Measurements from ENCODE around the gene SPECC1.
"Not testable (repeated sequence)": the region's sequence is repeated elsewhere in the genome, so short reads cannot be mapped to it uniquely, and the experiment has no call there.

The SPECC1 gene

GRCh38 chr17:20009302-20010098, at the start of gene SPECC1:
TSS of gene SPECC1 (plus strand) at chr17:20009359. CDS start at chr17:20096652, 87,293 bp downstream.
- DNase-seq (ENCODE audit: low spot score) = peak; percentile 45

DNA sequence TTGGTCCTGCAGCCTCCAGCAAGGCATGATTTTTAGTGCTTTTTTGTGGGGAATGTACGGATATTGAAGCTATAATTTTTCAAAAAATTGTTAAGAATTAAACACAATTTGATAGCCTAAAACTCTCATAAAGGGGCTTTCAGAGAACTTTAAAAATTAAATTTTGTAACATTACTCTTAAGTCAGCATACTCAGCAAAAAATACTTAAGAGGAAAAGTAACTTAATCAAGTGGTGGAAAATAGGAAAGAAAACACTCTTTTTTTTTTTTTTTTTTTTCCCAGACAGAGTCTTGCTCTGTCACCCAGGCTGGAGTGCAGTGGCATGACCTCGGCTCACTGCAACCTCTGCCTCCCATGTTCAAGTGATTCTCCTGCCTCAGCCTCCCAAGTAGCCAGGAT, 46.2 kb upstream of the SPECC1 start:
- not testable (repeated sequence) for DNase-seq (ENCODE audit: low spot score)

DNA sequence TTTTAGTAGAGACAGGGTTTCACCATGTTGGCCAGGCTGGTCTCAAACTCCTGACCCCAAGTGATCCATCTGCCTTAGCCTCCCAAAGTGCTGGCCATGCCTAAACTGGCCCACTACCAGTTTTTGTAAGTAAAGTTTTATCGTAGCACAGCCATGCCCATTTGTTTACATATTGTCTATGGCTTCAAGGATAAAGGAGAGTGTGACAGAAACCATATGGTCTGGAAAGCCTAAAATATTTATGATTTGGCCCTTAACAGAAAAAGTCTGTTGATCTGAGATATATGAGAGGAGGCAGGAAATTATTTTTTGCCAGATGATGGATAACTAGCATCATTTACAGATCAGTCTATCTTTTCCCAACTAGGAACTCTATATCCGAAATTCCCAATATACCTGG, 36.0 kb upstream of the SPECC1 start:
- DNase-seq (ENCODE audit: low spot score) = no peak

- no peak for DNase-seq (ENCODE audit: low spot score)
These were observed 33.6 kb upstream of the SPECC1 start for GRCh38 chr17:19975601-19976000.

- DNase-seq (ENCODE audit: low spot score) = peak; percentile 88
These were observed 31.6 kb upstream of the SPECC1 start, which contains the start of gene AKAP10 for GRCh38 chr17:19977293-19978208. TSS of gene AKAP10 (minus strand) at chr17:19977828. CDS start at chr17:19977679, 149 bp downstream.

DNA sequence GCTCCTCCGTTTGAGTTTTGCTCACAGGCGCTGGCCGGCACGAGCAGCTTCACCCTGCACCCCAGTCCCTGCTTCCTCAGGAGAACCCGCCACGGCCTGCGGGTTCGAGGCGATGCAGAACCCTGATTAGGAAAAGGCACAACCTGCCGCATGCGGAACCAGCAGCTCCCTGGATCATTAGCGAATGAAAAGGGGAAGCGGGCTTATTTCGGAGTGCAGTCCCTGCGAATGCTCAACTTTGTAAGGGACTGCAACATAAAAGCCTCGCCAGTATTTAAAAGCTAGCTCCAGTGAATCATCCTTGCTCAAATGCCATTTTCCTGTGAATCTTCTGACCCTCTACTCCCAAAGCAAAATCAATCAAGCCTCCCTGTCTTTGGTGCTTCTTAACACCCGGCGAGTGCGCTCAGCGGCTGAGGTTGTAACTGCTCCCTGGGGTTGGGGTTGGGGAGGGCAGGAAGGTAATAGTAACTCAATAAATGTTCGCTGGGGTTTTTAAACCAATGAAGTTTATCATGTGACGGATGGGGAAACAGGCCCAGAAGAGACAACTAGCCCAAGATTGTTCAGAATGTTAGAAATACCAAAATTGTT, 30.9 kb upstream of the SPECC1 start:
- no peak for DNase-seq (ENCODE audit: low spot score)

DNA sequence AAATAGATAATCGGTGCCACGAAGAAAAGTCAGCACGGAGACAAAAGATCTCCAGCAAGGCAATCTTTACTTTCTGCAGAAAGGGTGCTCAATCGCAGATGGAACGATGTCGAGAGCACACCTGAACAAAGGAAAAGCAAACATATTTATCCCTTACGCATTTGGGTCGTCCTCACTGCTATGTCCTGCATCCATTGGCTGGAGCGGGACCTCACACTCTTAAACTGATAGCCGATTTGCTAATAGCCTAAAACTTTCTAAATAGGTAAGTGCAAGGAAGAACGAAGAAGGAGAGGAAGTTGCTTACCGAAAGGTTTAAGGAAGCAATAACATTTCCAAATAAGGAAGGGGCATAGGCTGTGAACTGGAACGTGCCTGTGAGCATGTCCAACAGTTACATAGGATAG, 30.4 kb upstream of the SPECC1 start:
- no peak for DNase-seq (ENCODE audit: low spot score)

DNA sequence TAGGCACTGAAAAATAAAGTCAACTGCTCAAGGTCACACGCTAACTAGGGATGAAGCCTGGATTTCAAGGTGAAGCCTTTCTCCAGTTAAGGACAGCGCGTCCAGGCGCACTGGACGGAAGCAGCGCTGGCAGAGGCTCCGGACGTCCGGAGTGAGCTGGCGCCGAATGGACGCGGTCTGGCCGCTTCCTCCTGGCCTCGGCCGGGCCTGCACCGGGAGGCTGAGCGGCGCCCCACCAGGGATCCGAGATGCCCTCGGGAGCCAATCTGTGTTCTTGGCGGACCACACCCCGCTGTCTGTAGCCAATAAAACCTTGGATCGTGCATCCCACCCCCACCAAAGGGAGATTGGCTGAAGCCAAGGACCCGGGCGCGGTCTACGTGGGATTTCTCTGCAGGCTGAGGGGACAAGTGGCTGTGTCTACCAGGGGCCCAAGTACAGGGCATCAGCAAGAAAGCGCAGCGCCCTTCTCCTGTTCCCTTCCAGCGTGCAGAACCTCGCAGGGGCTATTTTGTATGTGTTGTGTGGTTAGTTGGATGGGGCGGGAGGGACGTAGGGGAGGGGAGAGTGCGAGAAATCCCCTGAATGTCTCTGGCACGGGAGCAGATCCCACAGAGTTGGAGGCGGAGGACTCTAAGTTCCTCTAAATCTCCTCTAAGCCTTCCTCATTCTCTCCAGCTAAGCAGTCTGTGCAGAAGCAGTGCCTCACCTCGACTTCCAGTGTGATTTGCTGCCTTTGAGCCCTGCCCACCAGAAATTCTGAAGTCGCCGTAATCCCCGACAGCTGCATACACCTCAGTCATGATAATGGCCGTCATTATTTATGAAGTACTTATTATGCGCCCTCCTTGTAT, 29.0 kb upstream of the SPECC1 start:
- DNase-seq (ENCODE audit: low spot score) = peak; percentile 57

GRCh38 chr17:19986941-19987861, 22.0 kb upstream of the SPECC1 start:
- no peak for DNase-seq (ENCODE audit: low spot score)

DNA sequence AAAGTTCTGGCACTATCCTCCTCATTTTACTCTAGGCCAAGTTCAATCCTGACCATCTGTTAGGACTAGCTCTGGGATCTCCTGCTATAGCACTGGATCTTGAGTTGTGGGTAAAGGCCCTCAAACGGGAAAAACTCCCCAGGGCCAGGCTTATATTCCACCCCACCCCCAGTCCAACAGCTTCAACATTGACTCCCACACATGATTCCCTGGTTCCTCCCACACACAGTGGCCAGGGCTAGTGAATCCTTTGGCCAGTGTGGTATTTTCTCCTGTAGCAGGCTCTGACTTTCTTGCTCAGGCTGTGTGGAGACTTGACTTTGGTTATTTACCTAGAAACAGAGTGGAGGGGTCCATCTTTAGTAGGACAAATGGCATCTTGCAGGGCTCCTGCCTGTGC, 21.3 kb upstream of the SPECC1 start:
- no peak for DNase-seq (ENCODE audit: low spot score)

- DNase-seq (ENCODE audit: low spot score) = no peak
These were observed 17.8 kb upstream of the SPECC1 start for GRCh38 chr17:19991252-19991885.

DNA sequence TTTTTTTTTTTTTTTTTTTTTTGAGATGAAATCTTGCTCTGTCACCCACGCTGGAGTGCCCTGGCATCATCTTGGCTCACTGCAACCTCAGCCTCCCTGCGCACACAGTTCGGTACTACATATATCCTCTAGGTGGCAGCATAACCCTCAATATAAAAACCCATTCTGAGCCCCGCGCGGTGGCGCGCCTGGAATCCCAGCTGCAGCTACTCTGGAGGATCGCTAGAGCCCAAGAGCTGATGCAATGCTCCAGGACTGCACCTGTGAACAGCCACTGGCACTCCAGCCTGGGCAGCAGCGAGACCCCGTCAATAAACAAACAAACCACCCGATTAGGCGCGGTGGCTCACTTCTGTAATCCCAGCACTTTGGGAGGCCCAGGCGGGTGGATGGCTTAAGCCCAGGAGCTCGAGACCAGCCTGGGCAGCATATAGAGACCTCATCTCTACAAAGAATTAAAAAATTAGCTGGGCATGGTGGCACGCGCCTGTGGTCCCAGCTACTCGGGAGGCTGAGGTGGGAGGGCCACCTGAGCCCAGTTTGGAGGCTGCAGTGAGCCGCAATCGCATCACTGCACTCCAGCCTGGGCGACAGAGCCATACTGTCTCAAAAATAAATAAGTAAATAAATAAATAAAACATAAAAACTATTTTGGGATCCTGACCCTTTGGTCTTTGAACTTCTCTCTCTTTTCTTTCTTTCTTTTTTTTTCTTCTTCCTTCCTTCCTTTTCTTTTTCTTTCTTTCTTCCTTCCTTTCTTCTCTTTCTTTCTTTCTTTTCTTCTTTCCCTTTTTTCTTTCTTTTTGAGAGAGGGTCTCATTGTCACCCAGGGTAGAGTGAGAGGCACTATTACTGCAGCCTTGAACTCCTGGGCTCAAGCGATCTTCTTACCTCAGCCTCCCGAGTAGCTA, 16.1 kb upstream of the SPECC1 start:
- peak; percentile 73 for DNase-seq (ENCODE audit: low spot score)

DNA sequence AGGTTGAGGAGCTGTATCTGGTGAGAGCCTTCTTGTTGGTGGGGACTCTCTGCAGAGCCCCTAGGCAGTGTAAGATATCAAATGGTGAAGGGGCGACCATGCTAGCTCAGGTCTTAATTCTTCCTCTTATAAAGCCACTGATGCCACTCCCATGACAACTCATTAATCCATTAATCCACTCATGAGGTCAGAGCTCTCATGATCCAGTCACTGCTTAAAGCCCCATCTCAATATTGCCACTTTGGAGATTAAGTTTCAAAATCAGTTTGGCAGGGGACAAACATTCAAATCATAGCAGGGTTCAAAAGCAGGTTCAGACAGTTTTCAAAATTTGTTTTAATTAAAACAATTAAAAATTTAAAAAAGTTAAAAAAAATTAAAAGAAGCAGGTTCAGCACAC, 13.1 kb upstream of the SPECC1 start:
- DNase-seq (ENCODE audit: low spot score) = peak; percentile 40

GRCh38 chr17:19996502-19996901, 12.7 kb upstream of the SPECC1 start:
- DNase-seq (ENCODE audit: low spot score) = no peak

DNA sequence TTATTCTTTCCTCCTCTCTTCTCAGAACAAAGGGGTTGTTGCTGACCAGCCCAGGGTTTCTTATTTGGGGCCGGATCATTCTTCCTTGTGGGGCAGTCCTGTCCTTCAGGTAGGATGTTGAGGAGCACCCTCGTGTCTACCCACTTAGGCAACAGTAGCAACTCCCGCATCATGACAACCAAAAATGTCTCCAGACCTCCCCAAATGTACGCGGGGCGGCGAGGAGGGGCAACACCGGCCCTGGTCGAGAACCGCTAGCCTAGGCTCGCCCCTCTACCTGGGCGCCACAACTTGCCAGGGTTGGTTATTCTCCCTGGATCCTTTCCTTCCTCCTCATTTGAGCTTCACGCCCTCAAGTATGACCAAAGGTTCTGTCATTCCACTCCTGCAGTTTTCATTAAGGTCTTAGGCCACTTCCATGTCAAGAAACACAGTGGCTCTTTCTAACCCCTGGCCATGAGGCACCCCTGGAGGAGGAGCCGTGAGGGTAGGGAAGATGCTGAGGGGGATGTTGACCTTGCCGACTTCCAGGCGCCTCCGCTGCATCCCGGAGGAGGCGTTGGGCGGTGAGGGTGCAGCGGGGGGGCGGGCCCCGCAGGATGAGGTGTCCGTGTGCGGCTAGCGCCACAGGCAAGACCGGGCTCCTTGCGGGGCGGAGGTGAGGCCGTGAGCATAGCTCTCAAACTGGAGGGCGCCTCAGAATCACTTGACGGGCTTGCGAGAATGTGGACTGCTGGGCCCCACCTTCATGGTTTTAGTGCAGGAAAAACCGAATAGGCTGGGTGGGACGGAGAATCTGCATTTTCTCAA, 712 bp upstream of the SPECC1 start:
- DNase-seq (ENCODE audit: low spot score) = peak; percentile 45

DNA sequence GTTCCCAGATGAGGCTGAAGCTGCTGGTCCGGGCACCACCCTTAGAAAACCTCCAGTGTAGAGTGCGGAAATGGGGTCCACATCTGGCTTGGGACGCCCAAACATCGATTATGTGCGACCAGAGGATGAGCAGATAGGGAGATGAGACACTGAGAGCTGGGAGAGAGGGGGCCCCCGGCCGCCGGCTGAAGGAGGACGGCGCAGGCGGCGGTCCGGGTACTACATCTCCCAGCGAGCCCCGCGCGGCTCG, 182 bp upstream of the SPECC1 start:
- DNase-seq (ENCODE audit: low spot score) = peak; percentile 89

GRCh38 chr17:20010099-20010863, 1.1 kb downstream of the SPECC1 start:
- DNase-seq (ENCODE audit: low spot score) = peak; percentile 38

DNA sequence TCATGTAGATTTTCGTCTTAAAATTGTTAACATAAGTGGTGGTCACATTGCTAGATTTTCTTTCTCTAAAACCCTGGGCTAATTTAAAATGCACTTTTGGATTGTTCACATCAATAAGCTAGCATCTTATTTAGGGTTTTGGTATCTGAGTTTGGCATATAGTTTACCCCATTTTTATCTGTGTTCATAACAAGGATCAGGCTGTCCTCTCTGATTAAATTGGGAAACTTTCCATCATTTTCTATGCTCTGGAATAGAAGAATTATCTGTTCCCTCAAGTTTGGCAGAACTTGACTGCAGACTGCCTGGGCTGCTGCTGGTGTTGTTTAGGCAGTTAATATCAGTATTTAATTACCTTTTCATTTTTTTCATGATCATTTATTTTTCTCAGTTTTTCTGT, 1.8 kb downstream of the SPECC1 start:
- DNase-seq (ENCODE audit: low spot score) = no peak
